Measurements from ENCODE around the gene DHRS11. TPM values are rescaled to one million over a fixed set of nuclear protein-coding genes. Genes with fewer than 3 reads are reported as not detected.
"Not testable (repeated sequence)": the region's sequence is repeated elsewhere in the genome, so short reads cannot be mapped to it uniquely, and the experiment has no call there.

DHRS11 gene
- total and polyA plus RNA-seq, 5 donors, result 14.3 to 24.5 (median 22.0) TPM

- Histone ChIP-seq H3K9me3 (ENCODE audit: control insufficient read depth, low read length) (no peaks in the 10 kb centered on the region), H3K27ac (ENCODE audit: low read length) (peak overlapping the region; percentile 59), H3K27me3 (ENCODE audit: control insufficient read depth, insufficient read depth) (no peaks in the 10 kb centered on the region), H3K4me1 (ENCODE audit: control insufficient read depth, insufficient read depth, low read length) (no peaks in the 10 kb centered on the region), H3K4me3 (ENCODE audit: low read length) (peak overlapping the region; percentile 64)
- WGBS, result 5% methylated on average over 38 of the region's 38 CpGs
- intact Hi-C loops (cut with DNase I), result no loop called here
- DNase-seq (peak in 2 of 3 donors; percentile 57 to 60), ATAC-seq (peak; percentile 8 to 14)
These were observed 10.5 kb downstream of the DHRS11 start for GRCh38 chr17:36602030-36602748.

DNA sequence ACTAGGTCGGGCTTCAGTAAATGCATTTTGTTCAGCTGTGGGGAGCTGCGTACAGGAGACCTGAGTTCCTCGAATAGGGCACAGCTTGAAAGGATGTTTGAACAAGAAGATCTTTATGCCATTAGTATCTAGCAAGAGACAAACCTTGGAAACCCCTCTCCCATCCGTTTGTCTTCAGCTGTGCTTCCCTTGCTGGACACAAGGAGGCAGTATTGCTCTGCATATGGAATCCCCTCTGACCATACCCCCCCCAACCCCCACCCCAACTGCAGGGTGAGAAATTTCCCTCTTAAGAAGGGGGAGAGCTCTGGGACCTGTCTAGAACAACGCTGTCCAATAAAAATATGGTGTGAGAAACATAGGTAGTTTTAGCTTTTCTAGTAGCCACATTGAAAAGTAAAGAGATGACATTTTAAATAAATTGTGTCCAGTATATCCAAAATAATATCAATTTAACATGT is 11.3 kb downstream of the DHRS11 start:
- Histone ChIP-seq H3K9me3 (ENCODE audit: control insufficient read depth, low read length) (no peaks in the 10 kb centered on the region), H3K4me3 (ENCODE audit: low read length) (peak overlapping the region; percentile 64), H3K27ac (ENCODE audit: low read length) (no peak overlapping the region), H3K4me1 (ENCODE audit: control insufficient read depth, insufficient read depth, low read length) (no peaks in the 10 kb centered on the region), H3K27me3 (ENCODE audit: control insufficient read depth, insufficient read depth) (no peaks in the 10 kb centered on the region)
- DNase-seq, result peak; percentile 36 to 68 (median 66)
- intact Hi-C loops (cut with DNase I), result no loop called here
- WGBS, result 20% methylated on average over 5 of the region's 5 CpGs
- ATAC-seq, result peak in 1 of 2 donors; percentile 12

DNA sequence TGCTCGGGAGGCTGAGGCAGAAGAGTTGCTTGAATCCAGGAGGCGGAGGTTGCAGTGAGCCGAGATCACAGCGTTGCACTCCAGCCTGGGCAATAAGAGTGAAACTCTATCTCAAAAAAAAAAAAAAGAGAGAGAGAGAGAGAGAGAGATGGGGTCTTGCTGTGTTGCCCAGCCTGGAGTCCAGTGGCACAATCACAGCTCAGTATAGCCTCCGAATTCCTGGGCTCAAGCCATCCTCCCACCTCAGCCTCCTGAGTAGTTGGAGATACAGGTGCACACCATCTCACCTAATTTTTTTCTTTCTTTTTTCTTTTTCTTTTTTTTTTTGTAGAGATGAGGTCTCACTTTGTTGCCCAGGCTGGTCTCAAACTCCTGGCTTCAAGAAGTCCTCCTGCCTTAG is 13.3 kb downstream of the DHRS11 start:
- H3K27me3 ChIP-seq (ENCODE audit: control insufficient read depth, insufficient read depth); ATAC-seq; H3K4me1 ChIP-seq (ENCODE audit: control insufficient read depth, insufficient read depth, low read length); H3K27ac ChIP-seq (ENCODE audit: low read length); H3K9me3 ChIP-seq (ENCODE audit: control insufficient read depth, low read length); H3K4me3 ChIP-seq (ENCODE audit: low read length); DNase-seq; intact Hi-C loops (cut with DNase I): not testable (repeated sequence)
- WGBS, result 95% methylated on average over 5 of the region's 5 CpGs

DNA sequence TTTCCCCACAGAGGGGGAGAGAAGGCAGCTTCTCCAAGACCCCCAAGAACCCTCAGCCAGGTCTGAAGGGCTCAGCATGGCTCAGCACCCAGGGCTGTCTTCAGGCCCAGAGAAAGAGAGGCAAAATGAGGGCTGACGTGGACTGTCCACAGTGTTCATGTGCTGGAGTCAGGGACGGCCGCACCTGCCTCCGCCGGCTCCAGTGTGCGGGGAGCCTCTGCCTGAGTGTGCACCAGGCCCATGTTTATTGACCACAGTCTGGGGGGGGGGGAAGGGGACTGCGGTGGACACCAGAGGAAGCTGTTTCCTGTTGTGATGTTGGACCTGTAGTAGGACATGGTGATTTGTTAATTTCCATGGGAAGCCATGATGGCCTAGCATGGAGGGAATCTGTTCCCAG is 16.6 kb downstream of the DHRS11 start:
- WGBS, result 86% methylated on average over 7 of the region's 7 CpGs
- intact Hi-C loops (cut with DNase I), result no loop called here
- DNase-seq, result no peak

GRCh38 chr17:36608794-36609497 is 17.3 kb downstream of the DHRS11 start:
- intact Hi-C loops (cut with DNase I), result no loop called here
- H3K27me3 ChIP-seq (ENCODE audit: control insufficient read depth, insufficient read depth), result no peaks in the 10 kb centered on the region
- DNase-seq (peak; percentile 55 to 73 (median 69)), ATAC-seq (peak; percentile 56 to 65)
- no peaks in the 10 kb centered on the region for H3K9me3 ChIP-seq (ENCODE audit: control insufficient read depth, low read length)
- WGBS, result 39% methylated on average over 24 of the region's 24 CpGs
- H3K4me3 ChIP-seq (ENCODE audit: low read length), result no peak overlapping the region
- H3K4me1 ChIP-seq (ENCODE audit: control insufficient read depth, insufficient read depth, low read length), result no peaks in the 10 kb centered on the region
- no peak overlapping the region for H3K27ac ChIP-seq (ENCODE audit: low read length)

More for the DNA sequence above, 16.6 kb downstream of the DHRS11 start:
- H3K27ac ChIP-seq (ENCODE audit: low read length), result no peak overlapping the region
- no peaks in the 10 kb centered on the region for H3K4me1 ChIP-seq (ENCODE audit: control insufficient read depth, insufficient read depth, low read length)
- no peaks in the 10 kb centered on the region for H3K9me3 ChIP-seq (ENCODE audit: control insufficient read depth, low read length)
- H3K4me3 ChIP-seq (ENCODE audit: low read length), result no peak overlapping the region
- H3K27me3 ChIP-seq (ENCODE audit: control insufficient read depth, insufficient read depth), result no peaks in the 10 kb centered on the region
- no peak for ATAC-seq

DNA sequence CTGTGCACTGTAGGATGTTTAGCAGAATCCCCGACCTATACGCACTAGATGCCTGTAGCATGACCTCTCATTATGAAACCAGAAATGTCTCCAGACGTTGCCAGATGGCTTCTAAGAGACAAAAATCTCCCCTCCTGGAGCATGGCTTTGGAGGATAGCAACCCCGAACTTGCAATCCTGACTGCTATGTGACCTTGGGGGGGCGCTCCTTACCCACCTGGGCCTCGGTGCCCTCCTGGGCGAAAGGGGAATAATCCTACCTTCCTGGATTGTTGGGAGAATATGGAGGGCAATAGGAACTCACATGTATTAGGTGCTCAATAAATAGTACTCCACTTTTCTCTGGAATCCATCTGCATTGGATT is 17.8 kb downstream of the DHRS11 start:
- intact Hi-C loops (cut with DNase I), result no loop called here

GRCh38 chr17:36610474-36610873 is 18.8 kb downstream of the DHRS11 start:
- no peaks in the 10 kb centered on the region for H3K4me1 ChIP-seq (ENCODE audit: control insufficient read depth, insufficient read depth, low read length)
- H3K9me3 ChIP-seq (ENCODE audit: control insufficient read depth, low read length), result no peaks in the 10 kb centered on the region
- no peak overlapping the region for H3K27ac ChIP-seq (ENCODE audit: low read length)
- intact Hi-C loops (cut with DNase I), result no loop called here
- H3K27me3 ChIP-seq (ENCODE audit: control insufficient read depth, insufficient read depth), result no peaks in the 10 kb centered on the region
- no peak overlapping the region for H3K4me3 ChIP-seq (ENCODE audit: low read length)
- 70% methylated on average over 6 of the region's 6 CpGs for WGBS
- DNase-seq, result no peak
- no peak for ATAC-seq

More for the DNA sequence above, 17.8 kb downstream of the DHRS11 start:
- Histone ChIP-seq H3K27me3 (ENCODE audit: control insufficient read depth, insufficient read depth) (no peaks in the 10 kb centered on the region), H3K4me1 (ENCODE audit: control insufficient read depth, insufficient read depth, low read length) (no peaks in the 10 kb centered on the region), H3K4me3 (ENCODE audit: low read length) (no peak overlapping the region), H3K27ac (ENCODE audit: low read length) (no peak overlapping the region), H3K9me3 (ENCODE audit: control insufficient read depth, low read length) (no peaks in the 10 kb centered on the region)
- WGBS, result 81% methylated on average over 7 of the region's 7 CpGs
- no peak for ATAC-seq
- no peak for DNase-seq

GRCh38 chr17:36611345-36612072 is 19.8 kb downstream of the DHRS11 start:
- no peak for DNase-seq

GRCh38 chr17:36612323-36612722 is 20.6 kb downstream of the DHRS11 start:
- Histone ChIP-seq H3K9me3 (ENCODE audit: control insufficient read depth, low read length) (no peaks in the 10 kb centered on the region), H3K4me1 (ENCODE audit: control insufficient read depth, insufficient read depth, low read length) (no peaks in the 10 kb centered on the region), H3K27me3 (ENCODE audit: control insufficient read depth, insufficient read depth) (no peaks in the 10 kb centered on the region), H3K27ac (ENCODE audit: low read length) (no peak overlapping the region), H3K4me3 (ENCODE audit: low read length) (no peak overlapping the region)
- 65% methylated on average over 3 of the region's 3 CpGs for WGBS
- ATAC-seq, result no peak
- no peak for DNase-seq
- intact Hi-C loops (cut with DNase I), result no loop called here

More at GRCh38 chr17:36611345-36612072, 19.8 kb downstream of the DHRS11 start:
- Histone ChIP-seq H3K4me1 (ENCODE audit: control insufficient read depth, insufficient read depth, low read length) (no peaks in the 10 kb centered on the region), H3K4me3 (ENCODE audit: low read length) (no peak overlapping the region), H3K27ac (ENCODE audit: low read length) (no peak overlapping the region), H3K9me3 (ENCODE audit: control insufficient read depth, low read length) (no peaks in the 10 kb centered on the region), H3K27me3 (ENCODE audit: control insufficient read depth, insufficient read depth) (no peaks in the 10 kb centered on the region)
- intact Hi-C loops (cut with DNase I), result no loop called here
- ATAC-seq, result no peak
- WGBS, result 74% methylated on average over 9 of the region's 9 CpGs

- no peak for DNase-seq
- intact Hi-C loops (cut with DNase I), result no loop called here
- Histone ChIP-seq H3K9me3 (ENCODE audit: control insufficient read depth, low read length) (no peaks in the 10 kb centered on the region), H3K4me1 (ENCODE audit: control insufficient read depth, insufficient read depth, low read length) (no peaks in the 10 kb centered on the region), H3K27me3 (ENCODE audit: control insufficient read depth, insufficient read depth) (no peaks in the 10 kb centered on the region), H3K27ac (ENCODE audit: low read length) (no peak overlapping the region), H3K4me3 (ENCODE audit: low read length) (no peak overlapping the region)
- 47% methylated on average over 4 of the region's 4 CpGs for WGBS
- ATAC-seq, result no peak
These were observed 21.5 kb downstream of the DHRS11 start for GRCh38 chr17:36613155-36613554.

GRCh38 chr17:36614081-36614480 is 22.4 kb downstream of the DHRS11 start:
- 60% methylated on average over 7 of the region's 7 CpGs for WGBS
- no peaks in the 10 kb centered on the region for H3K4me1 ChIP-seq (ENCODE audit: control insufficient read depth, insufficient read depth, low read length)
- intact Hi-C loops (cut with DNase I), result no loop called here
- ATAC-seq (no peak), DNase-seq (no peak)
- H3K27me3 ChIP-seq (ENCODE audit: control insufficient read depth, insufficient read depth), result no peaks in the 10 kb centered on the region
- no peak overlapping the region for H3K4me3 ChIP-seq (ENCODE audit: low read length)
- no peaks in the 10 kb centered on the region for H3K9me3 ChIP-seq (ENCODE audit: control insufficient read depth, low read length)
- H3K27ac ChIP-seq (ENCODE audit: low read length), result no peak overlapping the region
